ENCODE measurements around the gene PCDH9. TPM values are rescaled to one million over a fixed set of nuclear protein-coding genes. Genes with fewer than 3 reads are reported as not detected.

Gene PCDH9
- total RNA-seq, 6 donors from 2014 or later = 3.1 to 19.4 (median 7.8) TPM

DNA sequence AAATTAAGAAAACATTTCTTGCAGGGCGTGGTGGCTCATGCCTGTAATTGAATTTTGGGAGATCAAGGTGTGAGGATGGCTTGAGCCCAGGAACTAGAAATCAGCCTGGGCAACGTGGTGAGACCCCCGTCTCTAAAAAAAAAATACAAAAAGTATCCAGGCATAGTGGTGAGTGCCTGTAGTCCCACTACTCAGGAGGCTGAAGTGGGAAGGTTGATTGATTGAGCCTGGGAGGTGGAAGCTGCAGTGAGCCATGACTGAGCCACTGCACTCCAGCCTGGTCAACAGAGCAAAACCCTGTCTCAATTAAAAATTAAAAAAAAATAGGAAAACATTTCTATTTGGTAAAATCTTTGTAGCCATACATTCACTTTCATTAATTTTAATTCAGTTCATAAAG, 526.5 kb downstream of the PCDH9 start:
- TF ChIP-seq, protein P1, sequence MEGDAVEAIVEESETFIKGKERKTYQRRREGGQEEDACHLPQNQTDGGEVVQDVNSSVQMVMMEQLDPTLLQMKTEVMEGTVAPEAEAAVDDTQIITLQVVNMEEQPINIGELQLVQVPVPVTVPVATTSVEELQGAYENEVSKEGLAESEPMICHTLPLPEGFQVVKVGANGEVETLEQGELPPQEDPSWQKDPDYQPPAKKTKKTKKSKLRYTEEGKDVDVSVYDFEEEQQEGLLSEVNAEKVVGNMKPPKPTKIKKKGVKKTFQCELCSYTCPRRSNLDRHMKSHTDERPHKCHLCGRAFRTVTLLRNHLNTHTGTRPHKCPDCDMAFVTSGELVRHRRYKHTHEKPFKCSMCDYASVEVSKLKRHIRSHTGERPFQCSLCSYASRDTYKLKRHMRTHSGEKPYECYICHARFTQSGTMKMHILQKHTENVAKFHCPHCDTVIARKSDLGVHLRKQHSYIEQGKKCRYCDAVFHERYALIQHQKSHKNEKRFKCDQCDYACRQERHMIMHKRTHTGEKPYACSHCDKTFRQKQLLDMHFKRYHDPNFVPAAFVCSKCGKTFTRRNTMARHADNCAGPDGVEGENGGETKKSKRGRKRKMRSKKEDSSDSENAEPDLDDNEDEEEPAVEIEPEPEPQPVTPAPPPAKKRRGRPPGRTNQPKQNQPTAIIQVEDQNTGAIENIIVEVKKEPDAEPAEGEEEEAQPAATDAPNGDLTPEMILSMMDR (IDR thresholded peaks at IDR 0.05) = no peak
- no peak for TF ChIP-seq POLR2AphosphoS5 (IDR thresholded peaks at IDR 0.05)
- TF ChIP-seq EP300 (IDR thresholded peaks at IDR 0.05) = no peak
- TF ChIP-seq POLR2A (IDR thresholded peaks at IDR 0.05) = no peak
- 66 to 82% methylated on average over 3 of the region's 3 CpGs for WGBS, 2 donors
- H3K27me3 ChIP-seq = no peaks in the 10 kb centered on the region
- H3K4me1 ChIP-seq = no peaks in the 10 kb centered on the region
- no peaks in the 10 kb centered on the region for H3K9me3 ChIP-seq
- H3K36me3 ChIP-seq = no peaks in the 10 kb centered on the region
- H3K27ac ChIP-seq = no peak overlapping the region
- DNase-seq (no peak), ATAC-seq (ENCODE audit: low FRiP score in 2 of 2) (no peak)
- H3K4me3 ChIP-seq = no peak overlapping the region

DNA sequence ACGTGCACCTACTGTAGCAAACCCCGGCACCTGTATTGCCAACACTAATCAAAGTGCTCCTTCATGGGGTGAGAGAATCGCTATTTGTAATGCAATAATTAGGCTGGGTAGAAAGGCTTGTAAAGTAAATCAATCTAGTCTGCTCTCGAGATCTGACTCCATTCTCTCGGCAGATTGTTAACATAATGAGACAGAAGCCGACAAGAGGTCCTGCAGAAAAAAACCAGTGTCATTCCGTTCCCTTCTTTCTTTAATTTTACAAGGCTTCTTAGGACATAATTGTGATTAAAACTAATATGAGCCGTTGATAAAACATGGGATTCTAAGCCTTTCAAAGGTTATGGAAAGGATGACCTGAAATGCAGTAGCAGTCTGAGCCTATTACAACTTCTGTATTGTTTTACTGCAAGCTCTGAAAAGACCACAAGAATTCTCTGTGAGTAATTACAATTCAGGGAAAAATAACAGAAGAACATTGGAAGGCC, 530.0 kb downstream of the PCDH9 start:
- ATAC-seq (ENCODE audit: low FRiP score in 2 of 2) = no peak

DNA sequence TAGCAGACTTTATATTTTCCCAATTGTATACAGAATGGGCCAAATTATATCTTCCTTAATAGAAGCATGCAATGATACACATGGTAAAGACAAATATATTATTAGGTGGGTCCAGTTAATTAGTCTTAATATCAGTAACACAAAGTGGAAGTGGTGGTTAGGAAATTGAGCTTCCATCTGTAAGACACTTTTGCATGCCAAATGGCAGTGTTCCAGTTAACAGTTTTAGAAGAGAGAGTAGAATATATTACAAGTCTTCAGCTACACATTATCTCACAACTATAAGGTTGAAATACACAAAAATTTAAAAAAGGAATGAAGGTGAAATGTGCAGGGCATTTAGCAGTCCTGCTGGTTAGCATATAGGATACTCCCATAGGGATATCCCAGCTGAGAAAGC, 536.5 kb downstream of the PCDH9 start:
- ATAC-seq (ENCODE audit: low FRiP score in 2 of 2) (no peak), DNase-seq (no peak)
- Histone ChIP-seq H3K4me3 (no peak overlapping the region), H3K27me3 (no peaks in the 10 kb centered on the region), H3K27ac (no peak overlapping the region), H3K9me3 (no peaks in the 10 kb centered on the region), H3K4me1 (no peaks in the 10 kb centered on the region), H3K36me3 (no peaks in the 10 kb centered on the region)
- TF ChIP-seq, protein P1 (IDR thresholded peaks at IDR 0.05) = no peak
- TF ChIP-seq EP300 (IDR thresholded peaks at IDR 0.05) (no peak), POLR2AphosphoS5 (IDR thresholded peaks at IDR 0.05) (no peak), POLR2A (IDR thresholded peaks at IDR 0.05) (no peak)

More for the DNA sequence above, 530.0 kb downstream of the PCDH9 start:
- no peaks in the 10 kb centered on the region for H3K27me3 ChIP-seq
- H3K27ac ChIP-seq = no peak overlapping the region
- no peaks in the 10 kb centered on the region for H3K9me3 ChIP-seq
- no peak overlapping the region for H3K4me3 ChIP-seq
- H3K36me3 ChIP-seq = no peaks in the 10 kb centered on the region
- no peak for DNase-seq
- no peak for TF ChIP-seq POLR2A (IDR thresholded peaks at IDR 0.05)
- WGBS, 2 donors = 76 to 82% methylated on average over 8 of the region's 8 CpGs
- no peaks in the 10 kb centered on the region for H3K4me1 ChIP-seq

DNA sequence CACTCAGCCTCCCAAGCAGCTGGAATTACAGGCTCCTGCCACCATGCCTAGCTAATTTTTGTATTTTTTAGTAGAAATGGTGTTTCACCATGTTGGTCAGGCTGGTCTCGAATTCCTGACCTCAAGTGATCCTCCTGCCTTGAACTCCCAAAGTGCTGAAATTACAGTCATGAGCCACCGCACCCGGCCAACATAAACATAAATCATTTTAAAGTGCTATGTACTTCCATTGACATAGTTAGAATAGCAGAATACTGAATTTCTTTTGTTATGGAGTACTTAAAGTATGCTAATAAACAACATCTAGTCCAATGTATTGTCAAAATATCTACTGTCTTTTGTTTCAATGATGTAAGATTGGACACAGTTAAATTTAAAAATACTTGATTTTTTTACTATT, 539.0 kb downstream of the PCDH9 start:
- Histone ChIP-seq H3K4me3 (no peak overlapping the region), H3K27ac (no peak overlapping the region), H3K27me3 (no peaks in the 10 kb centered on the region), H3K9me3 (no peaks in the 10 kb centered on the region), H3K36me3 (no peaks in the 10 kb centered on the region), H3K4me1 (no peaks in the 10 kb centered on the region)
- TF ChIP-seq, protein P1 (IDR thresholded peaks at IDR 0.05) = no peak
- TF ChIP-seq POLR2A (IDR thresholded peaks at IDR 0.05) (no peak), EP300 (IDR thresholded peaks at IDR 0.05) (no peak), POLR2AphosphoS5 (IDR thresholded peaks at IDR 0.05) (no peak)
- WGBS, 2 donors = 58 to 69% methylated on average over 3 of the region's 3 CpGs
- ATAC-seq (ENCODE audit: low FRiP score in 2 of 2) = no peak
- DNase-seq = no peak

DNA sequence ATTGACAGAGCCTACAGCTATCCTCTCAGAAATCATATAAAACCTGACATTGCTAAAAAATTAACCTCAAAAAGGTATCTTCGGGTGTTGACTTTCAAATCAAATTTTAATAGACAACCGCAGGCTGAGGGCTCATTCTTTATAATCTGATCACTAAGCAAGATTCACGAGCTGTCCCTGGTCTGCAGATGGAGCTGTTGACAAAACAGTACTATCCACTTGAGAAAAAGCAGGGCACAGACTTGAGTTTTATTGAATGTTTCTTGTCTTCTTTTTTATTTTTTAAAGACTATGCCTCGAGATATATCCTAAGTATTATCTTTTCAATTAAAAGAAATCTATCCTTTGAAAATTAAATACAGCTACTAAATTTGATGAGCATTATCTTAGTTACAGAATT, 540.5 kb downstream of the PCDH9 start:
- ATAC-seq (ENCODE audit: low FRiP score in 2 of 2) = no peak

More for the DNA sequence above, 540.5 kb downstream of the PCDH9 start:
- 38 to 51% methylated on average over 4 of the region's 4 CpGs for WGBS, 2 donors
- DNase-seq = no peak
- no peak overlapping the region for H3K27ac ChIP-seq
- H3K9me3 ChIP-seq = peaks cover 0 to 8% (median 5%) of the 10 kb centered on the region in 4 donors
- TF ChIP-seq POLR2AphosphoS5 (IDR thresholded peaks at IDR 0.05) (no peak), EP300 (IDR thresholded peaks at IDR 0.05) (no peak), POLR2A (IDR thresholded peaks at IDR 0.05) (no peak)
- TF ChIP-seq, protein P1 (IDR thresholded peaks at IDR 0.05) = no peak
- H3K4me1 ChIP-seq = no peaks in the 10 kb centered on the region
- H3K4me3 ChIP-seq = no peak overlapping the region
- H3K27me3 ChIP-seq = no peaks in the 10 kb centered on the region
- H3K36me3 ChIP-seq = no peaks in the 10 kb centered on the region

All from upper lobe of left lung (tissue), 6 donors.